GM13976 (cell line): ENCODE data around the gene FAM83D.

Experiments used
- DNase-seq: peaks from one replicate; pipeline ENCODE4 v3.0.0; 2012; ENCODE audit warnings: low spot score
- in situ Hi-C: fragments of 300-500 bp; cut with MboI; formaldehyde crosslinking; loops from one replicate; pipeline ENCODE4 v1.12.0; 2022; ENCODE audit warnings: low sequenced_read_pairs, mixed read lengths, inconsistent platforms; ENCODE audit not compliant: unreplicated experiment
- TF ChIP-seq, protein P1 (sequence below): IDR thresholded peaks from 2 replicates; pipeline ENCODE4 v1.5.1; 2012; ENCODE audit warnings: borderline replicate concordance, mild to moderate bottlenecking; ENCODE audit not compliant: insufficient read depth; ENCODE audit errors: extremely low read depth, missing control alignments, control extremely low read depth

The FAM83D gene

GRCh38 chr20:38905375-38905774 lies 20.8 kb upstream of the FAM83D start:
- TF ChIP-seq, protein P1, sequence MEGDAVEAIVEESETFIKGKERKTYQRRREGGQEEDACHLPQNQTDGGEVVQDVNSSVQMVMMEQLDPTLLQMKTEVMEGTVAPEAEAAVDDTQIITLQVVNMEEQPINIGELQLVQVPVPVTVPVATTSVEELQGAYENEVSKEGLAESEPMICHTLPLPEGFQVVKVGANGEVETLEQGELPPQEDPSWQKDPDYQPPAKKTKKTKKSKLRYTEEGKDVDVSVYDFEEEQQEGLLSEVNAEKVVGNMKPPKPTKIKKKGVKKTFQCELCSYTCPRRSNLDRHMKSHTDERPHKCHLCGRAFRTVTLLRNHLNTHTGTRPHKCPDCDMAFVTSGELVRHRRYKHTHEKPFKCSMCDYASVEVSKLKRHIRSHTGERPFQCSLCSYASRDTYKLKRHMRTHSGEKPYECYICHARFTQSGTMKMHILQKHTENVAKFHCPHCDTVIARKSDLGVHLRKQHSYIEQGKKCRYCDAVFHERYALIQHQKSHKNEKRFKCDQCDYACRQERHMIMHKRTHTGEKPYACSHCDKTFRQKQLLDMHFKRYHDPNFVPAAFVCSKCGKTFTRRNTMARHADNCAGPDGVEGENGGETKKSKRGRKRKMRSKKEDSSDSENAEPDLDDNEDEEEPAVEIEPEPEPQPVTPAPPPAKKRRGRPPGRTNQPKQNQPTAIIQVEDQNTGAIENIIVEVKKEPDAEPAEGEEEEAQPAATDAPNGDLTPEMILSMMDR = no peak
- DNase-seq = no peak
- in situ Hi-C loops = loop anchor here (10.0 kb wide), 1 partner anchor 251 kb away; no protein-coding TSS in a partner anchor

DNA sequence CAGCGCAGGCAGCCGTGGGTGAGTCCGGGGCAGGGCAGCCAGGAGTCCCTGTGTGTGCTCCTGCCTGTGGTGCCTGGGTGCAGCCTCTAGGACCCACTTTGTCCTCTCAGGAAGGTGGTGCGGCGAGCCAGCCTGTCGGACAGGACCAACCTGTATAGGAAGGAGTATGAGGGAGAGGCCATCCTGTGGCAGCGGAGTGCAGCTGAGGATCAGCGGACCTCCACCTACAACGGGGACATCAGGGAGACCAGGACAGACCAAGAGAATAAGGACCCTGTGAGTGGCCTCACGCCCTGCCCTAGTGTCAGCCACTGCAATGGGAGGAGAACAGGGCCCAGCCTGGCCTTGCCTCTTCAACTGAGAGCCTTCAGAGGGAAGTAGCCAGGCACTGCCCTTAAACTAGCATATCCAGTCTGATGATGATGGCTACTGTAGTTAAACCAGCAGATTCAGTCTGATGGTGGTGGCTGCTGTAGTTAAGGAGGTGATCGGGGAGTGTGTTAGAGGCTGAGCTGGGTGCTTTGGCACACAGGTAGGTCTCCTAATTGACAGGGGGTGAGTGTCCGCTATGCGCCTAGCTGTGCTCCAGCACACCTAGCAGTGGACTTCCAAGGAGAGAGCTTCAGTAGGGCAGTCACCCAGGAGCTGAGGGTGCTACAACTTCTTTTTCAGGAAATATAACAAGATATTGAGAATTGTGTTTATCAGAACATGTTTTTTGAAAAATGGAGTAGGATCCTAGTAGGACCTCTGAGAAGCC lies 18.1 kb upstream of the FAM83D start:
- in situ Hi-C loops = loop anchor here (10.0 kb wide), 1 partner anchor 253 kb away; no protein-coding TSS in a partner anchor
- no peak for DNase-seq
- TF ChIP-seq, protein P1 = no peak

- TF ChIP-seq, protein P1 = no peak
- in situ Hi-C loops = no loop called here
- DNase-seq = no peak
Measured at GRCh38 chr20:38915355-38915754, 10.9 kb upstream of the FAM83D start.

DNA sequence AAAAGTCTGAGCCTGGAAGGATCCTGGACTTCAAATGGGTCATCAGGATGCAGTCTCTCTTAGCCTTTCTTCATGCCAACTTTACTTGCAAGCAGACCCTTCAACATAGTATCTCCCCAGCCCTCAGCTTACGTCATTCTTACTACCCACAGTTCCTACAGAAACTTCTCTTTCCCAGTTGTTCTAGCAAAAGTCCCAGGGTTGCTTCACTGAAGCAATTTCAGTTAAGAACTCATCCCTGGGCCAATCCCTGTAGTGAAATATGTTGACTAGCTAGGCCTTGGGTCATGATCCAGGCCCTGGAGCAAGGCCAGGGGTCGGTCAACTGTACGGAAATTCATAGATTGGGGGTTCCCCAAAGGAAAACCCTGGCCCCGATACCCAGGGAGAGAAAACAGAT lies 8.6 kb upstream of the FAM83D start:
- no peak for DNase-seq
- in situ Hi-C loops = no loop called here
- TF ChIP-seq, protein P1 = no peak

DNA sequence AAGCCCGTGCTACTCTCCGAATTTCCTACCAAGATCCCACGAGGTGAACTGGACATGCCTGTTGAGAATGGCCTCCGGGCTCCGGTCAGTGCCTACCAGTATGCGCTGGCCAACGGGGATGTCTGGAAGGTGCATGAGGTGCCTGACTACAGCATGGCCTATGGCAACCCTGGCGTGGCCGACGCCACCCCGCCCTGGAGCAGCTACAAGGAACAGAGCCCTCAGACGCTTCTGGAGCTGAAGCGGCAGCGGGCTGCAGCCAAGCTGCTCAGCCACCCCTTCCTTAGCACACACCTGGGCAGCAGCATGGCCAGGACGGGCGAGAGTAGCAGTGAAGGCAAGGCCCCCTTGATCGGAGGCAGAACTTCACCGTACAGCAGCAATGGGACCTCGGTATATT lies 8.0 kb upstream of the FAM83D start:
- DNase-seq = no peak
- TF ChIP-seq, protein P1 = no peak
- in situ Hi-C loops = no loop called here

DNA sequence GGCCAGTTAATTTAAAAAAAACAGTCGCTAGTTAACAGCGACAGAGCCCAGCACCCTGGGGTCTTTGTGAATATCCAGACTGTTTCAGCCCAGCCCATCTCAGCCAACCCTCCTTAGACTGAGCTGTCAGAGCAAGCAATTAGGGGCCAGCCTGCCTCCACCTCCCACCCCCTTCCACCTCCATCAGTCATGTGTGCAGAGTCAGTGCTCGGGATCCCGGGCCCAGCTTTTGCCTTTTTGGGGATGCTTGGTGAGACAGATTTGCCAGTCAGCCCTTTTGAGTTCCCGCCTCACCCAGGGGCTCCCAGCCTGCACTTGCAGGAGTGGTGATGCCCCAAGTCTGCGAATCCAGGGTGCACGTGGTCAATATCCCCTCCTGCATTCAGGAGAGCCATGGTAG lies 6.5 kb upstream of the FAM83D start:
- TF ChIP-seq, protein P1 = no peak
- in situ Hi-C loops = loop anchor here (10.0 kb wide), 1 partner anchor 125 kb away; no protein-coding TSS in a partner anchor
- no peak for DNase-seq
